Uterus (tissue), 4 donors: ENCODE data around the gene ACOT13. TPM values are rescaled to one million over a fixed set of nuclear protein-coding genes. Genes with fewer than 3 reads are reported as not detected.
"Not testable (repeated sequence)": the region's sequence is repeated elsewhere in the genome, so short reads cannot be mapped to it uniquely, and the experiment has no call there.

Experiments
- DNase-seq, 2 donors: peaks; one replicate each; pipeline ENCODE4 v3.0.0-alpha.2; 2019 to 2020
- H3K27ac ChIP-seq, 2 donors: fragments of 200-600 bp; sonication (generic); 1 replicate in 1 of 2; 2 replicates in 1 of 2; pipeline ENCODE4 v1.5.1; 2016 to 2018
- H3K27me3 ChIP-seq, 2 donors: fragments of 200-600 bp; sonication (generic); one replicate each; pipeline ENCODE4 v1.5.1; 2018 to 2019; ENCODE audit warnings: control low read depth in 1 of 2
- H3K36me3 ChIP-seq, 2 donors: fragments of 200-600 bp; sonication (generic); one replicate each; pipeline ENCODE4 v1.5.1; 2019; ENCODE audit warnings: control low read depth in 1 of 2
- H3K4me1 ChIP-seq, 2 donors: fragments of 200-600 bp; sonication (generic); one replicate each; pipeline ENCODE4 v1.5.1; 2018 to 2019; ENCODE audit warnings: control low read depth in 1 of 2
- H3K4me3 ChIP-seq, 2 donors: fragments of 200-600 bp; sonication (generic); 1 replicate in 1 of 2; 2 replicates in 1 of 2; pipeline ENCODE4 v1.5.1; 2018 to 2019; ENCODE audit warnings: mild to moderate bottlenecking in 1 of 2
- H3K9me3 ChIP-seq, 2 donors: fragments of 200-600 bp; sonication (generic); one replicate each; pipeline ENCODE4 v1.5.1; 2019; ENCODE audit warnings: control low read depth in 1 of 2
- CTCF ChIP-seq, 4 experiments: fragments of 200-600 bp in 2 of 4; fragments of 450-650 bp in 2 of 4; sonication (generic) in 2 of 4; IDR thresholded peaks; one replicate each; pipeline ENCODE4 v1.5.1; 2016 to 2019; ENCODE audit warnings: antibody characterized with exemption in 4 of 4, mild to moderate bottlenecking in 2 of 4, moderate library complexity in 1 of 4
- POLR2A ChIP-seq, 2 donors: fragments of 450-650 bp; IDR thresholded peaks; one replicate each; pipeline ENCODE4 v1.6.1; 2016; ENCODE audit warnings: antibody characterized with exemption in 2 of 2, mild to moderate bottlenecking in 1 of 2, moderate library complexity in 1 of 2
- intact Hi-C: fragments of 100-400 bp; cut with DNase I; formaldehyde crosslinking; loops from one replicate; pipeline ENCODE4 v1.15.1; 2023; ENCODE audit warnings: low total_unique reads
- total RNA-seq, 4 donors: library from RNA; depleted of rRNA in 3 of 4; stranded (reverse); fragments of >200 nt in 3 of 4; gene quantifications; one replicate each; pipeline versions ENCODE4 v1.1.0 to v1.2.4, GENCODE V29; 2014 to 2023
- donor health status: DM: yes; HTN: yes; CAD: no.

Gene ACOT13
- total RNA-seq, 4 donors from 2014 or later = 3.8 to 10.0 (median 4.2) TPM

- no peak overlapping the region for H3K27ac ChIP-seq
- H3K9me3 ChIP-seq = no peaks in the 10 kb centered on the region
- no peak for DNase-seq
- H3K4me1 ChIP-seq = no peaks in the 10 kb centered on the region
- H3K36me3 ChIP-seq = no peaks in the 10 kb centered on the region
- intact Hi-C loops = no loop called here
- TF ChIP-seq POLR2A (IDR thresholded peaks at IDR 0.05) (no peak), CTCF (IDR thresholded peaks at IDR 0.05) (no peak)
- H3K4me3 ChIP-seq = no peak overlapping the region
- H3K27me3 ChIP-seq = no peaks in the 10 kb centered on the region
These were observed 85.6 kb downstream of the ACOT13 start for GRCh38 chr6:24752503-24752902.

- TF ChIP-seq CTCF (IDR thresholded peaks at IDR 0.05) (no peak), POLR2A (IDR thresholded peaks at IDR 0.05) (no peak)
- H3K27ac ChIP-seq = no peak overlapping the region
- DNase-seq = no peak
- H3K27me3 ChIP-seq = no peaks in the 10 kb centered on the region
- H3K9me3 ChIP-seq = no peaks in the 10 kb centered on the region
- intact Hi-C loops = no loop called here
- H3K4me1 ChIP-seq = no peaks in the 10 kb centered on the region
- no peaks in the 10 kb centered on the region for H3K36me3 ChIP-seq
- H3K4me3 ChIP-seq = no peak overlapping the region
These were observed 86.1 kb downstream of the ACOT13 start for GRCh38 chr6:24752917-24753492.

GRCh38 chr6:24753545-24753944 is 86.7 kb downstream of the ACOT13 start:
- Histone ChIP-seq H3K27ac (no peak overlapping the region), H3K9me3 (no peaks in the 10 kb centered on the region), H3K27me3 (no peaks in the 10 kb centered on the region), H3K4me1 (no peaks in the 10 kb centered on the region), H3K36me3 (no peaks in the 10 kb centered on the region), H3K4me3 (no peak overlapping the region)
- intact Hi-C loops = no loop called here
- DNase-seq = no peak
- TF ChIP-seq CTCF (IDR thresholded peaks at IDR 0.05) = no peak

- intact Hi-C loops, H3K9me3 ChIP-seq: not testable (repeated sequence)
These were observed 87.5 kb downstream of the ACOT13 start for GRCh38 chr6:24754378-24754777.

More at GRCh38 chr6:24754378-24754777, 87.5 kb downstream of the ACOT13 start:
- not testable (repeated sequence) for H3K27ac ChIP-seq, DNase-seq, H3K36me3 ChIP-seq, H3K4me1 ChIP-seq, H3K27me3 ChIP-seq, H3K4me3 ChIP-seq

Other genes with a start within 250 kb of the ACOT13 start
- gene GPLD1, start 177.5 kb upstream of the ACOT13 start, total RNA-seq = 1 to 10 TPM in 3 of 4 donors, under 1 TPM in 1; under 0.01 to 6.5 (median 3.7) TPM
- gene ALDH5A1, start 172.1 kb upstream of the ACOT13 start, total RNA-seq = 10 to 100 TPM in 1 of 4 donors, 1 to 10 TPM in 3; 6.8 to 12.4 (median 9.1) TPM
- gene KIAA0319, start 20.9 kb upstream of the ACOT13 start, total RNA-seq = under 1 TPM in 2 of 4 donors, not detected in 2; 0.24 to 0.35 TPM
- gene TDP2, start 178 bp upstream of the ACOT13 start, total RNA-seq = 10 to 100 TPM; 32.4 to 40.2 (median 36.3) TPM
- gene C6orf62, start 52.1 kb downstream of the ACOT13 start, total RNA-seq = 10 to 100 TPM; 14.3 to 93.7 (median 59.9) TPM
- 10 to 100 TPM in 2 of 4 donors, 1 to 10 TPM in 2; 8.7 to 28.2 (median 17.4) TPM for gene GMNN, start 107.9 kb downstream of the ACOT13 start, total RNA-seq
- not detected for gene ARMH2, start 131.8 kb downstream of the ACOT13 start, total RNA-seq